A549 treated with RU486 at 1 μM for 4 hours (cell line): ENCODE data around the gene ZNF827. TPM values are rescaled to one million over a fixed set of nuclear protein-coding genes. Genes with fewer than 3 reads are reported as not detected.

ENCODE experiments used
- total RNA-seq: library from RNA; stranded (reverse); fragments of 200-300 nt; extraction: Qiagen RNA extraction; gene quantifications from 5 replicates; pipeline ENCODE4 v1.2.3, GENCODE V29; 2022; ENCODE audit warnings: low read depth

The ZNF827 gene
- 2.7 to 4.6 TPM (median 2.9 TPM) in 5 replicates for total RNA-seq

GRCh38 chr4:145938618-145939440 lies at the start of gene ZNF827:
Gene ZNF827 (minus strand): TSS chr4:145938823. CDS start chr4:145938407, 416 bp downstream.

Other genes with a start within 250 kb of the ZNF827 start
- 31.3 to 60.8 TPM (median 33.3 TPM) in 5 replicates for gene LSM6, start 236.9 kb upstream of the ZNF827 start, total RNA-seq